GM12874 (cell line): ENCODE measurements around the gene PREX1.

Experiments used
- TF ChIP-seq, protein P1 (sequence below): IDR thresholded peaks from 2 replicates; pipeline ENCODE4 v1.5.1; 2011; ENCODE audit warnings: low read depth, mild to moderate bottlenecking, control low read depth, low read length, moderate library complexity; ENCODE audit not compliant: insufficient read depth

PREX1 gene

DNA sequence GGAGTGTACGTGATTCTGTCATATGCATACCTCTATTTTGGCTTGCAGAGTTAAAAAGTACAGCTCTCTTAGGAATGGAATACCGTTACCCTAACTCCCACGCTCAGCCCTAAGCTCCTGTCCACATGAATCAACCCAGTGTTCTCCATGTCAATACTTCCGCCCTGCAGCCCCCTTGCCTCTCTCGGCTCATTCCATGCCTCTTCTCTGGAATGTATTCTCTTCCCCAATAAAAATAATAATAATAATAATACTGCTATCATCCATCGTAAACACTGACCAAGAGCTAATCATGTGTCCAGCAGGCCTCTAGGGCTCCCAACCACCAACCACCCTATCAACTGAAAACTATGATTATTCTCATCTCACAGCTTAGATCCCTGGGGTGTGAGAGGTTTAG is 100.6 kb downstream of the PREX1 start:
- TF ChIP-seq, protein P1, sequence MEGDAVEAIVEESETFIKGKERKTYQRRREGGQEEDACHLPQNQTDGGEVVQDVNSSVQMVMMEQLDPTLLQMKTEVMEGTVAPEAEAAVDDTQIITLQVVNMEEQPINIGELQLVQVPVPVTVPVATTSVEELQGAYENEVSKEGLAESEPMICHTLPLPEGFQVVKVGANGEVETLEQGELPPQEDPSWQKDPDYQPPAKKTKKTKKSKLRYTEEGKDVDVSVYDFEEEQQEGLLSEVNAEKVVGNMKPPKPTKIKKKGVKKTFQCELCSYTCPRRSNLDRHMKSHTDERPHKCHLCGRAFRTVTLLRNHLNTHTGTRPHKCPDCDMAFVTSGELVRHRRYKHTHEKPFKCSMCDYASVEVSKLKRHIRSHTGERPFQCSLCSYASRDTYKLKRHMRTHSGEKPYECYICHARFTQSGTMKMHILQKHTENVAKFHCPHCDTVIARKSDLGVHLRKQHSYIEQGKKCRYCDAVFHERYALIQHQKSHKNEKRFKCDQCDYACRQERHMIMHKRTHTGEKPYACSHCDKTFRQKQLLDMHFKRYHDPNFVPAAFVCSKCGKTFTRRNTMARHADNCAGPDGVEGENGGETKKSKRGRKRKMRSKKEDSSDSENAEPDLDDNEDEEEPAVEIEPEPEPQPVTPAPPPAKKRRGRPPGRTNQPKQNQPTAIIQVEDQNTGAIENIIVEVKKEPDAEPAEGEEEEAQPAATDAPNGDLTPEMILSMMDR, result no peak

DNA sequence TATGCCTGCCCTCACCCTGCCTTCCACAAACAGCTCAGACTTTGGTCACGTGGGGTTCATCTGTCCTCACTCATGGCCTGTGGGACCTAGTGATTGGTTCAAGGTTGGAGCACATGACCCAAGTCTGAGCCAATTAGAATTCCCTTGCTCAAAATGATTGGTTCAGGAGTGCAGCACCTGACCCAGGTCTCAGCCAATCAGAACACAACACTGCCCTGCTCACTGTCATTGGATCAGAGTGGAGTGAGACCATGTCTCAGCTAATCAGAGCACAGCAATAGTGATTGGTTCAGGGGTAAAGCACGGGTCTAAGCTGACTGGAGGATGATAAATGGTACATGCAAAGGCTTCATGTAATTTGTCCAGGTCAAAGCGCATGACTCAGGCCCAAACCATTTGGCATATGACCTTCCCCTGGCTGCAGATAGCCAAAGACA is 102.2 kb downstream of the PREX1 start:
- TF ChIP-seq, protein P1, result no peak

DNA sequence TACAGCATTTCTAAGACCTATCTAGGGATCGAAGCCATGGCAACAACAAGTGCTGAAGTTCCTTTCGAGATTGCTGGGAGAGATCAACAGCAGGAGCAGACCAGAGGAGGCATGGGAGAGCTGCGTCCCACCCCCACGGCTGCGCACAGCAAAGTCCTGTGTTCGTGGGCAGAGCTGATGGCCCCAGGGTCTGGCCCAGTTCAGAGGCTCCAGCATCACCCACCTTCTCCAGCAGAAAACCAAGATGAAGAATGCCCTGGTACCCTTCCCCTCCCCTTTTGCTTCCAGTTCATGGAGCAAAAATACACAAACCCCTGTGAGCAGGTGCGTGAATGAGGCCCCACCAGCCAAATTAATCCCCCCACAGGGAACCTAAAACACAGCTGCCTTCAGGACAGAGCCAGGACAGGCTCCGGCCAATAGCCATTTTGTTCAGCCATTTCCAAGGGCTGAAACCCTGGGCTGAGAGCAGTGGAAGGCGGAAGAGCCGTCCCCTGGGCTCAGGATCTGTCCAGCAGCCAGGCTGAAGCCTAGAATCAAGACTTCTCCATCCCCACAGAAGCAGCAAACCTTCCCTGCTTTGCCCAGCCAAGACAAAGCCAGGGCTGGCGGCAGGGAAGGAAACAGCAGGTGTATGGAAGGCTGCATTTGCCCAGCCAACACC is 102.8 kb downstream of the PREX1 start:
- TF ChIP-seq, protein P1, result no peak

DNA sequence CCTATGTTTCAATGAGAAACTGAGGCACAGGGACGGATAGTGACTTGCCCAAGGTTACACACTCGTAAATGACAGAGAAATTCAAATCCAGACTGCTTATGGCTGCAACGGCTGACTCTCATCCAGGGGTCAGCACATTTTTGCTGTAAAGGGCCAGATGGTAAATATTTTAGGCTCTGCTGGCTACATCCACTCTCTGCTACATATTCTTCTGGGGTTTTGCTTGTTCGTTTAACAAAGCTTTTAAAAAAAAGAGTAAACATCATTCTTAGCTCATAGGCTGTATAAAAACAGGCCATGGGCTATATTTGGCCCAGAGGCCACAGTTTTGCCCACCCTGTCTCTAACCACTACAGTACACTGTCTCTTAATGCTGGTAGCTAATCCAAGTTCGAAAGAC is 103.4 kb downstream of the PREX1 start:
- TF ChIP-seq, protein P1, result no peak

DNA sequence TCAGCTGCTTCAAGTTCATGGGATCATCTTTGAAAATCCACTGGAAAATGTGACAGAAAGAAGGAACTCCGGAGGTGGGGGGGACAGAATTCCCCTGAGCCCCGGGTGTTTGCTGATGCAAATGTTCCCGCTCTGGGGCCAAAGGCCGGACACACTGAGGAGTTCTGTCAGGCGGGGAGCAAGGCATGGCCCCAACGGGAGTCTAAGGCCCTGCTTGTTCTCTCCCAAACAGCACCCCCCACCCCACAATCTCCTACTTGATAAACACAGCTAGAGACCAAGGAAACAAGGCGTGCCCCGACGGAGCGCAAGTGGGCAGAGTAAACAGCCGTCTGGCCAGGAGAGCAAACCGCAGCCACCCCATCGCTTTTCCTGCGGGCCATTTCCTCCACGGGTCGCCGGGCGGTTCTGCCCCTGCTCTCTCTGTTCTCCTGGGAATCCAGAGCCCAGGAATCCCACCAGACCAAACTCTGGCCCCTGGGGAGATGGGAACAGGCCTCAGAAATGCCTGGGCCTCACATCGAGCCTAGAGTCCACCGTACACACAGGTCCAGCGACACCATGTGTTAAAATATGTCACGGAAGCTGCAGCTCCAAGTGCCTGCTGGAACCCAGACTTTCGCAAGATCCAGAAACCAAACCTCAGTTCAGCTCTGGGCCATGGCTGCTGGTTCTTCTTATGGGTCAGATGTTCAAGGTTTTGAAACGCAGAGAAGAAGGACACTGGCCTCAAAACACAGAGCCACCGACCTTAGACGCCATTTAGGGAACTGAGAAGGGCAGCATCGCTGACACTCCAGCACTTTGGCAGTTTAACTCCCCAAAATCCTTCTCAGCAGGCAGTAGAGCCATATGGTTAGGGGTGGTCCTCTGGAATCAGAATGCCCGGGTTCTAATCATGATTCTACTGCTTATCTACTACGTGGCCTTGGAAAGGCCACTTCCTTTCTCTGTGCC is 104.2 kb downstream of the PREX1 start:
- TF ChIP-seq, protein P1, result no peak

DNA sequence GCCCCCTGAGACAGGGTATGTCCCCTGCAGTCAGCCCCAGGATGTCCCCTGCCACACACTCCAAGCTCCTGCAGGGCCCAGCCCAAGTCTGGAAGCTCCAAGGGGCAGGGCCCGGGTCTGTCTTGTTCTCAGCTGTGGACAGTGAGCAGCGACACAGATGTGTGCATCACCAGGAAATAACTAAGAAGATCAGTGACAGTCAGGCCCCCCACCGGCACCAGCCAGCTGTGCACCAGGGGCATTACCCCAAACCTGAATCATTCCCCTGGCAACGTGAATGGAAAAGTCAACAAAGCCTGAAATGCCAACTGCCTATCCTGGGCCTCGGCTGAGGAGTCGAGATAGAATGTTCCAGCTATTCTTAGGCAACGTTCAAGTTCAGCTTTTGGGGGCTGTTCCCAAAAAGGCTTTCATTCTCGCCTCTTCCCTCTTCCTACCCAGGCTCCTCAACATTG is 105.0 kb downstream of the PREX1 start:
- TF ChIP-seq, protein P1, result no peak

DNA sequence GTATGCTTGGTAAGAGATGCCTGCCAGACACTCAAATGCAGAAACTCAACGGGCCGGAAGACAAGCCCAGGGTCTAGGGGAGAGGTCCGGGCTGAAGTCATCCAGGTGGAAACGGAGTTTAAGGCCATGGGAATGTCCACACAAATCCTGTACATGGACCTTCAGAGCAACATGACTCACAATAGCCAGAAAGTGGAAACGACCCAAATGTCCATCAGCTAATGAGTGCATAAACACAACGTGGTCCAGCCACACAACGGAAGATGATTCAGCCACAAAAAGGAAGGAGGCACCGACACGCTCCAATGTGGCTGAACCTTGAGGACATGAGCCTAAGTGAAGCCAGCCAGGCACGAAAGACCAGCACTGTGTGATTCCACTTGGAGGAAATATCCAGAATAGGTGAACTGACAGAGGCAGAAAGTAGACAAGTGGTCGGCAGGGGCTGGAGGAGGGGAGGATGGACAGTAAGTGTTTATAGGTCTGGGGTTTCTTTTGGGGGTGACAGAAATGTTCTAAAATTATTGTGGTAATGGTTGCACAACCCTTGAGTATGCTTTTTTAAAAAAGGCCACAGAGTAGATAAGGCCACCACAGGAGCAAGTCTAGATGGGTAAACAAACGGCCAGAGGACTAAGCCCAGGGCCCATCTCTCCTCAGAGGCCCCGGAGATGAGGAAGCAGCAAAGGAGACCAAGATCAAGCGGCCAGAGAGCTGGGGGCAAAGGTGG is 105.6 kb downstream of the PREX1 start:
- TF ChIP-seq, protein P1, result no peak
